Glutamatergic neuron (in vitro differentiated cells): ENCODE measurements around the gene FXYD7. TPM values are rescaled to one million over a fixed set of nuclear protein-coding genes. Genes with fewer than 3 reads are reported as not detected.

ENCODE experiments used
- DNase-seq: peaks from one replicate; pipeline ENCODE4 v3.0.0; 2022
- H3K27ac Mint-ChIP-seq: one replicate; pipeline ENCODE4 v1.8.0; 2020; ENCODE audit warnings: mild to moderate bottlenecking, mixed read lengths, inconsistent platforms; ENCODE audit not compliant: unreplicated experiment
- H3K27me3 Mint-ChIP-seq: one replicate; pipeline ENCODE4 v1.8.0; 2020; ENCODE audit warnings: mild to moderate bottlenecking, moderate library complexity, mixed read lengths, inconsistent platforms; ENCODE audit not compliant: unreplicated experiment
- H3K36me3 Mint-ChIP-seq: one replicate; pipeline ENCODE4 v1.8.0; 2020; ENCODE audit warnings: mild to moderate bottlenecking, mixed read lengths, inconsistent platforms; ENCODE audit not compliant: unreplicated experiment
- H3K4me1 Mint-ChIP-seq: one replicate; pipeline ENCODE4 v1.8.0; 2020; ENCODE audit warnings: mild to moderate bottlenecking, low read depth, mixed read lengths, inconsistent platforms; ENCODE audit not compliant: unreplicated experiment
- H3K4me3 Mint-ChIP-seq: one replicate; pipeline ENCODE4 v1.8.0; 2020; ENCODE audit warnings: mild to moderate bottlenecking, mixed read lengths, inconsistent platforms; ENCODE audit not compliant: unreplicated experiment
- H3K9me3 Mint-ChIP-seq: one replicate; pipeline ENCODE4 v1.8.0; 2020; ENCODE audit warnings: mild to moderate bottlenecking, moderate library complexity, mixed read lengths, inconsistent platforms; ENCODE audit not compliant: unreplicated experiment
- total RNA-seq: library from RNA; stranded (reverse); fragmentation: NEBNext Ultra II Directional; extraction: Animal tissue kit (Norgen Biotek cat#: 25700); gene quantifications from one replicate; pipeline ENCODE4 v1.2.1, GENCODE V29; 2021; ENCODE audit not compliant: unreplicated experiment
- TF ChIP-seq, protein P1 (sequence below): fragments of 200-600 bp; sonication (generic); IDR thresholded peaks from one replicate; pipeline ENCODE4 v1.5.0; 2021; ENCODE audit not compliant: partially characterized antibody, unreplicated experiment

FXYD7 gene
- total RNA-seq, 1 donor from 2014 or later = 22.3 TPM

DNA sequence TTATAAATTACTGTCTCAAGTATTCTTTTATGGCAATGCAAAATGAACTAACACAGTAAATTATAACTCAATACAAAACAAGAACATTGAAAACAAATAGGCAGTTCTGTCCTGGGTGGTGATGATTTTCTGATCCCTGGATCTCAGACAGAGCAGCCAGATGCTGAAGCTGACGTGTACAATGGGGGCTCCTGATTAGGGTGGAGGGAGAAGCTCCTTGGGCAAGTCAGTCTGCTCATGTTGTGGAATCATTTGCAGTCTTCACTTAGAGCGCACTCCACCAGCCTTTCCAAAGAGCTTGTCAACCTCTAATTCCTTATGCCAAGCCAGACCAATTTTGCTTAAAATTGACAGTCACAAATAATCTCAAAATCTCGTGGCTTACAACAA is 33.1 kb downstream of the FXYD7 start:
- Mint-ChIP-seq H3K27me3 (peaks cover 1% of the 10 kb centered on the region), H3K27ac (no peak overlapping the region), H3K4me3 (no peak overlapping the region), H3K36me3 (peaks cover 4% of the 10 kb centered on the region), H3K9me3 (peaks cover 4% of the 10 kb centered on the region), H3K4me1 (no peaks in the 10 kb centered on the region)
- DNase-seq = no peak
- TF ChIP-seq, protein P1, sequence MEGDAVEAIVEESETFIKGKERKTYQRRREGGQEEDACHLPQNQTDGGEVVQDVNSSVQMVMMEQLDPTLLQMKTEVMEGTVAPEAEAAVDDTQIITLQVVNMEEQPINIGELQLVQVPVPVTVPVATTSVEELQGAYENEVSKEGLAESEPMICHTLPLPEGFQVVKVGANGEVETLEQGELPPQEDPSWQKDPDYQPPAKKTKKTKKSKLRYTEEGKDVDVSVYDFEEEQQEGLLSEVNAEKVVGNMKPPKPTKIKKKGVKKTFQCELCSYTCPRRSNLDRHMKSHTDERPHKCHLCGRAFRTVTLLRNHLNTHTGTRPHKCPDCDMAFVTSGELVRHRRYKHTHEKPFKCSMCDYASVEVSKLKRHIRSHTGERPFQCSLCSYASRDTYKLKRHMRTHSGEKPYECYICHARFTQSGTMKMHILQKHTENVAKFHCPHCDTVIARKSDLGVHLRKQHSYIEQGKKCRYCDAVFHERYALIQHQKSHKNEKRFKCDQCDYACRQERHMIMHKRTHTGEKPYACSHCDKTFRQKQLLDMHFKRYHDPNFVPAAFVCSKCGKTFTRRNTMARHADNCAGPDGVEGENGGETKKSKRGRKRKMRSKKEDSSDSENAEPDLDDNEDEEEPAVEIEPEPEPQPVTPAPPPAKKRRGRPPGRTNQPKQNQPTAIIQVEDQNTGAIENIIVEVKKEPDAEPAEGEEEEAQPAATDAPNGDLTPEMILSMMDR = no peak

DNA sequence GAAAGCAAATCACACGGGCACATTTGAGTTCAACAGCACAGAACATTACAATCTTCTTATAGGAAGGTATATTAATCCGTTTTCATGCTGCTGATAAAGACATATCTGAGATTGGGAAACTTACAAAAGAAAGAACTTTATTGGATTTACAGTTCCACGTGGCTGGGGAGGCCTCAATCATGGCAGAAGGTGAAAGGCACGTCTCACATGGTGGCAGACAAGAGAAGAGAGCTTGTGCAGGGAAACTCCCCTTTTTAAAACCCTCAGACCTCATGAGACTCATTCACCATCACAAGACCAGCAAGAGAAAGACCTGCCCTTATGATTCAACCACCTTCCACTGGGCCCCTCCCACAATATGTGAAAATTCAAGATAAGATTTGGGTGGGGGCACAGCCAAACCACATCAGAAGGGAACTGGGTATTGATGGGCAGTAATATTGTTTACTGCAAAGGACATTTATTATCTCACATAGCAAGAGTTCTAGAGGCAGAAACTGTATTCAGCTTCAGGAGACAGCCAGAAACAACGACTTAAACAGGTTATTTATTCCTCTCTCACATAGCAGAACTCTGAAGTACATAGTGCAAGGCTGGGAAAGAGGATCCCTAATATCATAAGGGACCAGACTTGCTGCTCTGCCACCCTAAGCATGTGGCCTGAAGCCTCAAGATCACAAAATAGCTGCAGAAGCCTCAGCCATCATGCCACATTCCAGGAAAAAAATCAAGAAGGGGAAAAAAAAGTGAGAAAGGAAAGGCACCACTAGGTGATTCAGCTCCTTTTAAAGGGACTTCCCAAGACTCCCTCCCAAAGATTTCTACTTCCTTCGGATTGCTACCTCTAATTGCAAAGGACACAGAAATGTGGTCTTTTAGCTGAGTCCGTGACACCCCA is 34.6 kb downstream of the FXYD7 start:
- Mint-ChIP-seq H3K9me3 (peaks cover 4% of the 10 kb centered on the region), H3K36me3 (peaks cover 6% of the 10 kb centered on the region), H3K27ac (no peak overlapping the region), H3K27me3 (peaks cover 2% of the 10 kb centered on the region), H3K4me3 (no peak overlapping the region), H3K4me1 (no peaks in the 10 kb centered on the region)
- TF ChIP-seq, protein P1 = no peak
- no peak for DNase-seq

DNA sequence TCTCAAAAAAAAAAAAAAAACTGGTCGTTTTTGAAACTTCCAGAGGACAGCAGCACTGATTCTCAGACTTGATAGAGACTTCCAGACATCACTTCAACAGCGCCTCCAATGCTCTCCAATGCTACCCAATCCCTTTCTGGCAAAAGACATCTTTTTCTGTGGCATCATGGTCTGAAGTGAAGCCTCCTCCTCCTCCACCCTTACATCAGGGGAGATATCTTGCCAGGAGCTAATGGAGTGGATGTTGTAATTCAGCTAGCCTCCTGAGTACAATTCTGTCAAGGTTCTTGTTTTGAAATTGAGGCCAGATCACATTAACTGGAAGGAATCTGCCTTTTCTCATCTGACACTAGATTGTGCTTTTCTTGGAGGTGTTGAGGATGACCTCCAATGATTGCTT is 35.6 kb downstream of the FXYD7 start:
- DNase-seq = no peak
- peaks cover 12% of the 10 kb centered on the region for H3K36me3 Mint-ChIP-seq
- TF ChIP-seq, protein P1 = no peak
- peaks cover 2% of the 10 kb centered on the region for H3K27me3 Mint-ChIP-seq
- H3K4me3 Mint-ChIP-seq = no peak overlapping the region
- H3K4me1 Mint-ChIP-seq = no peaks in the 10 kb centered on the region
- H3K9me3 Mint-ChIP-seq = peaks cover 7% of the 10 kb centered on the region
- H3K27ac Mint-ChIP-seq = no peak overlapping the region

DNA sequence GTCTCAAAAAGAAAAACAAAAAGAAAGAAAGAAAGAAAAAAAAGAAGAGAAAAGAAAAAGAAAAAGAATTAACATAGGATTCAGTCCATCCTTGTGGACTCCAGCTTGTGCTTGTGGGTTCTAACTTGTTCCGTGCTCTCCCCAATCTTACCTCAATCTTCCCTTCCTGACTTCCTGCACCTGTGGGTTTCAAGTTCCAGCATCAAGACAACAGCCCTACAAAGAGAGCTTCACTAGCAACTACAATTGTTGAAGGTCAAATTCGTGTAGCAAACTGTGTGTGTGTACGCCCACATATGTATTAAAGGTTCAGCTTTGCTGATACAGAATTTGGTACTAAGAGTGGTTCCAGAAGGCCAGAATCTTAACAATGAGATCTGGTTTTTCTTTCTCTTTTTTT is 36.8 kb downstream of the FXYD7 start:
- no peak overlapping the region for H3K4me3 Mint-ChIP-seq
- TF ChIP-seq, protein P1 = no peak
- H3K9me3 Mint-ChIP-seq = peaks cover 7% of the 10 kb centered on the region
- DNase-seq = no peak
- peaks cover 12% of the 10 kb centered on the region for H3K36me3 Mint-ChIP-seq
- H3K27ac Mint-ChIP-seq = no peak overlapping the region
- H3K27me3 Mint-ChIP-seq = peaks cover 2% of the 10 kb centered on the region
- no peaks in the 10 kb centered on the region for H3K4me1 Mint-ChIP-seq

DNA sequence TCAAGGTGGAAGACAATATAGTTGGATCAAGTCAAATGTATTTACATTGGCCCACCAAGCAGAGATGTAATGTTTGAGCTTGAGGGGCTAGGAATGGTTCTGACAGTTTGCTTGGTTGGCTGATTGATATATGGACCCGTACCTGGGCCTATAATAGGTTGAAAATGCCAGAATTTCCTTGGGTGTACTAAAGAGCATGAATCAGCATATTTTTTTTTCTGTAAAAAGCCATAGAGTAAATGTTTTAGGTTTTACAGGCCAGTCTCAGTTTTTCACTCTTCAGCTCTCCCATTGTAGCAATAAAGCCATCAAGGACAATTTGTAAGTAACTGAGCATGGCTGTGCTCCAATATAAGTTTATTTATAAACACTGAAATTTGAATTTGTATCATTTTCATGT is 38.3 kb downstream of the FXYD7 start:
- TF ChIP-seq, protein P1 = no peak
- Mint-ChIP-seq H3K4me3 (no peak overlapping the region), H3K27ac (no peak overlapping the region), H3K27me3 (peaks cover 2% of the 10 kb centered on the region), H3K4me1 (no peaks in the 10 kb centered on the region), H3K36me3 (peaks cover 12% of the 10 kb centered on the region), H3K9me3 (peaks cover 5% of the 10 kb centered on the region)
- no peak for DNase-seq
